ENCODE data around the gene ANKRD55.

Gene ANKRD55

DNA sequence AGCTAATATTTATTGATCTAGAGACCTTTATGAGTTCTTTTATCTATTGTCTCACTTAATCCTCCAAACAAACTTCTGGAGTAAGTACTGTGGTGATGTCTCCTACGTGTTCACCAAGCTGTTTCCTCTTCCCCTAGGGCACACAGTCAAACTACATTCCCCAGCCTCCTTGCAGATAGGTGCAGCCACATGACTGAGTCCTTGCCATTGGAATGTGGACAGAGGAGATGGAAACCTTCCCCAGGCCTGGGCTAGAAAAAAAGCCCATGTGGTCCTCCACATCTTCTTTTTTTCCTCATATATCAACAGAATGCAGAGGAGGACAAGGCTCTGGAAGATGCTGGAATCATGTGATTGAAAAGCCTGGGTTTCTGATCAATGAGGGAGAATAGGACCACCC is 88.0 kb downstream of the ANKRD55 start:
- TF ChIP-seq, protein P1, sequence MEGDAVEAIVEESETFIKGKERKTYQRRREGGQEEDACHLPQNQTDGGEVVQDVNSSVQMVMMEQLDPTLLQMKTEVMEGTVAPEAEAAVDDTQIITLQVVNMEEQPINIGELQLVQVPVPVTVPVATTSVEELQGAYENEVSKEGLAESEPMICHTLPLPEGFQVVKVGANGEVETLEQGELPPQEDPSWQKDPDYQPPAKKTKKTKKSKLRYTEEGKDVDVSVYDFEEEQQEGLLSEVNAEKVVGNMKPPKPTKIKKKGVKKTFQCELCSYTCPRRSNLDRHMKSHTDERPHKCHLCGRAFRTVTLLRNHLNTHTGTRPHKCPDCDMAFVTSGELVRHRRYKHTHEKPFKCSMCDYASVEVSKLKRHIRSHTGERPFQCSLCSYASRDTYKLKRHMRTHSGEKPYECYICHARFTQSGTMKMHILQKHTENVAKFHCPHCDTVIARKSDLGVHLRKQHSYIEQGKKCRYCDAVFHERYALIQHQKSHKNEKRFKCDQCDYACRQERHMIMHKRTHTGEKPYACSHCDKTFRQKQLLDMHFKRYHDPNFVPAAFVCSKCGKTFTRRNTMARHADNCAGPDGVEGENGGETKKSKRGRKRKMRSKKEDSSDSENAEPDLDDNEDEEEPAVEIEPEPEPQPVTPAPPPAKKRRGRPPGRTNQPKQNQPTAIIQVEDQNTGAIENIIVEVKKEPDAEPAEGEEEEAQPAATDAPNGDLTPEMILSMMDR (IDR thresholded peaks at IDR 0.05), result no peak

DNA sequence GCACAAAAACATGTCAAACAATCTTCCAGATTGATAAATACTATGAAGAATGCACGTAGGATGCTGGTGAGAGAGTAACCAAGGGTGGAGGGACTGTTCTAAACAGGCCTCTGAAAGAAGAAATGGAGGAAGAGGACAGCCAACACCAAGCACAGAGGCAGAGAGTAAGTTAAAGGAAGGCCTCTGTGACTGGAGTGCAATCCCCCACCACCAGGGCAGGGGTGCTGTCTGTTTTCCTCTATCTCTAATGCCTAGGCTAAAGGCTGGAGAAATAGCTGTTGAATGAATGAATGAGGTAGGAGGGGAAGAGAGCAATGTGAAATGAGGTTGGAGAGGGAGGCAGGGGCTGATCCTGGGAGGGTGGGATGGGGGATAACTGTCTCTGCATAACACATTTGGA is 88.9 kb downstream of the ANKRD55 start:
- TF ChIP-seq, protein P1 (IDR thresholded peaks at IDR 0.05), result no peak

- TF ChIP-seq, protein P1 (IDR thresholded peaks at IDR 0.05), result no peak
Measured at GRCh38 chr5:56143373-56143714, 89.8 kb downstream of the ANKRD55 start.

GRCh38 chr5:56142614-56143372 is 90.3 kb downstream of the ANKRD55 start:
- TF ChIP-seq, protein P1 (IDR thresholded peaks at IDR 0.05), result no peak

GRCh38 chr5:56142233-56142613 is 90.9 kb downstream of the ANKRD55 start:
- TF ChIP-seq, protein P1 (IDR thresholded peaks at IDR 0.05), result no peak

- TF ChIP-seq, protein P1 (IDR thresholded peaks at IDR 0.05), result no peak
Measured at GRCh38 chr5:56140073-56140472, 93.1 kb downstream of the ANKRD55 start.

DNA sequence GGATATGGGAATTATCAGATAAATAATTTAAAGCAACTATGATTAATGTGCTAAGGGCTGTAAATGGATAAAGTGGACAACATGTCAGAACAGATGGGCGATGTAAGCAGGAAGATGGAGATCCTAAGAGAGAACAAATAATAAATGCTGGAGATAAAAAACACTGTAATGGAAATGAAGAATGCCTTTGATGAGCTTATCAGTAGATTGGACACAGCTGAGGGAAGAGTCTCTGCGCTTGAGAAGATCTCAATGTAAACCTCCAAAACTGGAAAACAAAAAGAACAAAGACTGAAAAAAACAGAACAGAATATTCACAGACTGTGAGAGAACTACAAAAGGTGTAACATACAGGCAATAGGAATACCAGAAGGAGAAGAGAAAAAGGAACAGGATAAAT is 102.5 kb downstream of the ANKRD55 start:
- TF ChIP-seq, protein P1 (IDR thresholded peaks at IDR 0.05), result no peak

DNA sequence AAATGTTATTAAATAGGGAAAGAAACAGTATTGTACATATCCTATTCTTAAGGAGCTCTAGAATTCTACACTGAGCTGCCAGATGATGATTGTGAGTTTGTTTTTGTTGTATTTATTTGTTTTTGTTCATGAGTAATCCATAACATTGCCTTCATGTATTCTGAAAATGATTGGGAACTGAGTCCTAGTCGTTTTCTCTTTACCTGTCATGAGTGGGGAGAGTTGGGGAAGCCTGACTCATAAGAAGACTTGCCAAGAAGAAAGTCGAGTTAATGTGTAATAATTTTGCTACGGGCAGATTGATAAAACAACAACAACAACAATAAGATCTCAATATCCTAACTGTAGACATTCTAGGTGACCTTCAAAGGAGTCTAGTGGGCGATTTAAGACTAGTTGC is 103.8 kb downstream of the ANKRD55 start:
- TF ChIP-seq, protein P1 (IDR thresholded peaks at IDR 0.05), result no peak

Data from LNCAP (cell line).